Measurements from ENCODE around the gene KSR1. TPM values are rescaled to one million over a fixed set of nuclear protein-coding genes. Genes with fewer than 3 reads are reported as not detected.

KSR1 gene
- total and polyA plus RNA-seq, 12 donors: 16.0 to 50.4 (median 38.5) TPM

DNA sequence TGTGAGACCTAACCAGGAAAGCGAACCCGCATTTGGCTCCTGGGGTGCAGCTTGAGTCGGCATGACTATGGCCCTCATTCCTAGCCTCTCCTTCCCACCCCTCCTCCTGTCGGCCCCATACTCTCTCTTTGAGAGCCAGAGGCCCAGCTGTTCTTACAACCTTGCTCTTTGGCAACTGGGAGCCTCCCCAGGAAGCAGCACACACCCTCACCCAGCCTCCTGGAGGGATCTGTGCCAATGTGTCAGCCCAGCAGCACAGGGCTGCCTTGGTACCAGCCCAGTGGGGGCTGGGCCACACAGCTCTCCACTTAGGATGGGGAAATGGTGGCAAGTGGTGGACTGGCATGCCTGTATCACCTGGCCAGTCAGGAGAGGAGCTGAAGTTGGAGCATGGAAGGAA lies 104.4 kb downstream of the KSR1 start:
- Histone ChIP-seq H3K9me3 (replicated peaks in 1 of 3) (no peaks in the 10 kb centered on the region), H3K4me1 (replicated peaks in 1 of 2) (peaks cover 14 to 44% of the 10 kb centered on the region in 2 donors), H3K36me3 (replicated peaks in 1 of 2) (no peaks in the 10 kb centered on the region), H3K27me3 (no peaks in the 10 kb centered on the region), H3K27ac (peak overlapping the region in 3 of 5 donors; percentile 30 to 85 (median 74)), H3K4me3 (no peak overlapping the region)
- intact Hi-C loops (cut with DNase I): no loop called here
- WGBS, 4 donors: 47 to 86% (median 67%) methylated on average over 3 to 4 of the region's 4 CpGs
- no peak for TF ChIP-seq POLR2A (IDR thresholded peaks at IDR 0.05)
- TF ChIP-seq, protein P1, sequence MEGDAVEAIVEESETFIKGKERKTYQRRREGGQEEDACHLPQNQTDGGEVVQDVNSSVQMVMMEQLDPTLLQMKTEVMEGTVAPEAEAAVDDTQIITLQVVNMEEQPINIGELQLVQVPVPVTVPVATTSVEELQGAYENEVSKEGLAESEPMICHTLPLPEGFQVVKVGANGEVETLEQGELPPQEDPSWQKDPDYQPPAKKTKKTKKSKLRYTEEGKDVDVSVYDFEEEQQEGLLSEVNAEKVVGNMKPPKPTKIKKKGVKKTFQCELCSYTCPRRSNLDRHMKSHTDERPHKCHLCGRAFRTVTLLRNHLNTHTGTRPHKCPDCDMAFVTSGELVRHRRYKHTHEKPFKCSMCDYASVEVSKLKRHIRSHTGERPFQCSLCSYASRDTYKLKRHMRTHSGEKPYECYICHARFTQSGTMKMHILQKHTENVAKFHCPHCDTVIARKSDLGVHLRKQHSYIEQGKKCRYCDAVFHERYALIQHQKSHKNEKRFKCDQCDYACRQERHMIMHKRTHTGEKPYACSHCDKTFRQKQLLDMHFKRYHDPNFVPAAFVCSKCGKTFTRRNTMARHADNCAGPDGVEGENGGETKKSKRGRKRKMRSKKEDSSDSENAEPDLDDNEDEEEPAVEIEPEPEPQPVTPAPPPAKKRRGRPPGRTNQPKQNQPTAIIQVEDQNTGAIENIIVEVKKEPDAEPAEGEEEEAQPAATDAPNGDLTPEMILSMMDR (IDR thresholded peaks at IDR 0.05): no peak
- DNase-seq: peak in 4 of 7 donors; percentile 48 to 57 (median 53)

DNA sequence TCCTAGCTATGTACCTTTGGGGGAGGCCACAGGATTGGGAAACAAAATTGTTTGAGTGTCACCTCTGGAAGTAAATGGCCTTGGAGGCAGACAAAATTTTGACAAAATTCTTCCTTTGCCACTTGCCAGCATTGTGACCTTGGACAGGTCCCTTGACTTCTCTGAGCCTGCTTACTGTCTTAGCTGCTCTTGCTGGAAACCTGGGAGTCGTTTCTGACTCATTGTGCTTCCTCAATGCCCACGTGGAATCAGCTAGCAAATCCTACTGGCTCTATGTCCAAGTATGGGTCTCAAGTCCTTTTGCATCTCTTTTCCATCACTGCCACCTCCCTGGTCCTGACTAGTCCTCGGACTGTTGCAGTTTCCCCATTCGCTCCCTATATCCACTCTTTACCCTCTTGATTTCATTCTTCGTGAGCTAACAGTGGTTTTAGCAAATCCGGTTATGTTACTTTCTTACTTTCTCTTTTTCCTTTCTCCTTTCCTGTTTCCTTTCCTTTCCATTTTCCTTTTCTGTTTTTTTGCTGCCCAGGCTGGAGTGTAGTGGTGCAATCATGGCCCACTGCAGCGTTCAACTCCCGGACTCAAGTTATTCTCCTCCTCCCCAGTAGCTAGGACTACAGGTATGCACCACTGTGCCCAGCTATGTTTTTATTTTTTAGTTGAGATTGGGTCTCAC lies 106.7 kb downstream of the KSR1 start:
- H3K4me1 ChIP-seq (replicated peaks in 1 of 2): peaks cover 14 to 48% of the 10 kb centered on the region in 2 donors
- no peaks in the 10 kb centered on the region for H3K9me3 ChIP-seq (replicated peaks in 1 of 3)
- WGBS, 4 donors: 72 to 80% (median 75%) methylated on average over 8 of the region's 8 CpGs
- H3K27me3 ChIP-seq: no peaks in the 10 kb centered on the region
- TF ChIP-seq, protein P1 (IDR thresholded peaks at IDR 0.05): no peak
- no peak for TF ChIP-seq POLR2A (IDR thresholded peaks at IDR 0.05)
- intact Hi-C loops (cut with DNase I): no loop called here
- no peaks in the 10 kb centered on the region for H3K36me3 ChIP-seq (replicated peaks in 1 of 2)
- H3K27ac ChIP-seq: peak overlapping the region; percentile 3 to 72 (median 42)
- DNase-seq: peak in 6 of 7 donors; percentile 51 to 76 (median 70)
- no peak overlapping the region for H3K4me3 ChIP-seq

GRCh38 chr17:27563532-27563931 lies 107.3 kb downstream of the KSR1 start:
- DNase-seq: no peak
- Histone ChIP-seq H3K36me3 (replicated peaks in 1 of 2) (no peaks in the 10 kb centered on the region), H3K4me1 (replicated peaks in 1 of 2) (peaks cover 14 to 49% of the 10 kb centered on the region in 2 donors), H3K27ac (peak overlapping the region in 3 of 5 donors; percentile 42 to 72 (median 51)), H3K27me3 (no peaks in the 10 kb centered on the region), H3K4me3 (no peak overlapping the region), H3K9me3 (replicated peaks in 1 of 3) (no peaks in the 10 kb centered on the region)
- TF ChIP-seq, protein P1 (IDR thresholded peaks at IDR 0.05): no peak
- no peak for TF ChIP-seq POLR2A (IDR thresholded peaks at IDR 0.05)
- intact Hi-C loops (cut with DNase I): no loop called here
- 81 to 92% (median 87%) methylated on average over 7 of the region's 7 CpGs for WGBS, 4 donors

DNA sequence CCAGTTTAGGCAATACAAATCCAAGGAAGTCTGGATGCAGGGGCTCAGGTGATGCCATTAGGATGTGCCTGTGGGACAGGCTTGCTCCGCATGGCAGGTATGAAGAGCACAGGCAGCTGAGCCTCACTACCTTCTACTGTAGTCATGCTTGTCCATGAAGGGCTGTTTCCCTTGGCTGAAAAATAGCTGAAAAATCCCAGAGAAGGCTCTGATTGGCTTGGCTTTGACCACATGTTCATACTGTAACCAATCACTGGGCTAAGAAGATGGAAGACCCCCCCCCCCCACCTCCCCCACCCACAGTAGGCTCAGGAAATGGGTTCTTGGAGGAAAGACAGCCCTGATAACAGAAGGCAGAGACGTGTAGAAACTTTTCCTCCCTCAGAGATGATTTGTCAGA lies 108.2 kb downstream of the KSR1 start:
- intact Hi-C loops (cut with DNase I): no loop called here
- 73 to 82% (median 80%) methylated on average over 2 of the region's 2 CpGs for WGBS, 4 donors
- Histone ChIP-seq H3K9me3 (replicated peaks in 1 of 3) (no peaks in the 10 kb centered on the region), H3K36me3 (replicated peaks in 1 of 2) (no peaks in the 10 kb centered on the region), H3K27me3 (no peaks in the 10 kb centered on the region), H3K27ac (peak overlapping the region in 2 of 5 donors; percentile 30 to 59), H3K4me1 (replicated peaks in 1 of 2) (peaks cover 14 to 49% of the 10 kb centered on the region in 2 donors), H3K4me3 (no peak overlapping the region)
- no peak for DNase-seq
- no peak for TF ChIP-seq POLR2A (IDR thresholded peaks at IDR 0.05)
- TF ChIP-seq, protein P1 (IDR thresholded peaks at IDR 0.05): no peak
